ENCODE data around the gene GRHL3.

GRHL3 gene

DNA sequence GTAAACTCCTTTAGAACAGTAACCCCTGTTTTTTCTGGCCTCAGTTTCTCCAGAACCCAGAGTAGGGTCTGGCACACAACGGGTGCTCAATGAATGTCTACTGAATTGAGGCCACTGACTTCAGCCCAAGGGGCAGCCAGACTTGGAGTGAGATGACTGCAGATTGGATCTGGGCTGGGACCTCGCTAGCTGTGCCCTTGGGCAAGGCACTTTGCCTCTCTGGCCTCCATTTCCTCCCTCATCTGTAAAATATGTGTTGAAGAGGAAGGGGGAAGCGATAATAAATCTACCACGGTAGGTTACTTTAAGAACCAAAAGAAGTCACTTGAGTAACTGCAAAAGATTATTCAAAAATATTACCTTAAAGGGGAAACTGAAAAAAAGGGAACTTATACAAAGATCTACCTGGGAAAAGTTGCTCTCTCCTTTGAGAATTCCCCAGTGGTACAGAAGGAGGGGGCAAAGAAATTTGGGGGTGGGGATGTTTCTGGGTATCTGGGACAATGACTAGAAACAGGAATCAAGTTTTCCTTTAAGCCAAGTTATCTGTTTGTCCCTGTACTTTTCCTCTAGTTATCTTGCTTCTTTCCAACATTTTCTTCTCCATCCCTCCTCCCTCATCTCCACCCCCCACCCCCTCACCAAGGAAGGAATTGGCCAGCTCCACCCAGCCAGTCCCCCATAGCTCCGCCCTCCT, 394 bp upstream of the GRHL3 start:
- no peak for DNase-seq

DNA sequence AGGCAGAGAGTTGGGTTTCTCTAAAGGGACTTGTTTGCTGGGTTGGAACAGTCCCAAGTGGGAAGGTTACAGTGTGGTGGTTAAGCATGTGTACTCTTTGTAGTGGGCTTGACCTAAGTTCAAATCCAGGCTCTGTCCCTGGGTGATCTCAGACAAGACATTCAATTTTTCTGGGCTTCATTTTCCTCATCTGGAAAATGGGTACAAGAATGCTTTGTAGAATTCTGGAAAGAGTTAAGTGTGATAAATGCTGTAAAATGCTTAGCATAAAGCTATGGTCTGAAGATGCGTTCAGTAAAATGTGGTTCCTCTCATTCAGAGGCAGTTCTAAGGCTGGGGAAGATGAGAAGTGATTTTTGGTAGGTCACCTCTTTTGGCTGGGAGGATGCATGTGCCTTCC, 805 bp downstream of the GRHL3 start:
- DNase-seq = no peak

DNA sequence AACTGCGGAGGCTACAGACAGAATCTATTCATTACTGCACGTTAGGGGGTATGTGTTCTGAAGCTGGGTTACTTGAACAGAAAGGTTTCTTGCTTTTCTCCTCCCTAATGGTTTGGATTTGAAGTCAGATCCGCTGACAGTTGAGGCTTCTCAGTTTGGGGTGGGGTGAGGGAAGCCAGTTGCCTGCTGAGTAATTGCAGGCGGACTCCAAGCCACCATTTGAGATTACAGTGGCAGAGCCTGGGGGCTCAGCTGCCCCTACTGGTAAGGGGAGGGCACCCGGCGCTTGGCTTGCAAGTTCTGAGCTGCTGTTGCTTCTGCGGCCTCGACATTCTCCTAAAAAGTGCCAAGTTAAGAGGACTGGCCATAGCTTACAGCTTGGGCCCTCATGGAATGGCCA, 2.0 kb downstream of the GRHL3 start:
- no peak for DNase-seq

DNA sequence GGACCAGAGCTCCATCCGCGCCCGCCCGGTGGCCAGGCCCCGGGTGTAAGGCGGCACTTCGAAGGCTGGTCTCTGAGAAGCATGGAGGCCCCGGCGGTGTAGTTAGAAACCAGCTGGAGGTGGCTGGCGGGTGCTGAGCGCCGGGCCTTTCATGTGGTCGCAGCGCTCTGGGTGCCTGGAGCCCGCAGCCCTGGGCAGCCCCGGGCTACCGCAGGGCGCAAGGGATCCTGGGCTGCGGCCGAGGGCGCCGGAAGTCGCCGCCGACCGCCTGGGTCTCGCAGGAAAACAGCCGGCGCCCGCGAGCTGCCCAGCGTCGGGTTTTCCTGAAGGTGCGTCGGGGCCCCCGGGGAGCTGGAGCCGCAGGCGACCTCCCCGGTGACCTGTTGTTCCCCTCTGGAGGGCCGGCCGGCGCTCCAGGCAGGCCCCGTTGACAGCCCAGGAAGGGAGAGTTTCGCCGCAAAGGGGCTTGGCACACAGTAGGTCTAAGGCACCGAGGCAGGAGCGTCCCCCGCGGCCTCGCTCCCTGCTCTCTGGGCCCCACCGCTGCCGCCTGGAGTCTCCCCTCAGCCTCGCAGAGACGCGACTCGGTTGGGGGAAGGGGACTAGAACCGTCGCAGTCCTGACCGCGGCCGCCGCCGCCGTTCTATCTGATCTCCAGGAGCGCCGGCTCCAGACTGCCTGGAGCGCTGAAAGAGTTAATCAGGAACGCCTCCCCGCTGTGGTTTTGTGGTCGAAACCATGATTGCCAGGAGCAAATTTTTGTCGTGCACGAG, 2.7 kb downstream of the GRHL3 start:
- DNase-seq = no peak

DNA sequence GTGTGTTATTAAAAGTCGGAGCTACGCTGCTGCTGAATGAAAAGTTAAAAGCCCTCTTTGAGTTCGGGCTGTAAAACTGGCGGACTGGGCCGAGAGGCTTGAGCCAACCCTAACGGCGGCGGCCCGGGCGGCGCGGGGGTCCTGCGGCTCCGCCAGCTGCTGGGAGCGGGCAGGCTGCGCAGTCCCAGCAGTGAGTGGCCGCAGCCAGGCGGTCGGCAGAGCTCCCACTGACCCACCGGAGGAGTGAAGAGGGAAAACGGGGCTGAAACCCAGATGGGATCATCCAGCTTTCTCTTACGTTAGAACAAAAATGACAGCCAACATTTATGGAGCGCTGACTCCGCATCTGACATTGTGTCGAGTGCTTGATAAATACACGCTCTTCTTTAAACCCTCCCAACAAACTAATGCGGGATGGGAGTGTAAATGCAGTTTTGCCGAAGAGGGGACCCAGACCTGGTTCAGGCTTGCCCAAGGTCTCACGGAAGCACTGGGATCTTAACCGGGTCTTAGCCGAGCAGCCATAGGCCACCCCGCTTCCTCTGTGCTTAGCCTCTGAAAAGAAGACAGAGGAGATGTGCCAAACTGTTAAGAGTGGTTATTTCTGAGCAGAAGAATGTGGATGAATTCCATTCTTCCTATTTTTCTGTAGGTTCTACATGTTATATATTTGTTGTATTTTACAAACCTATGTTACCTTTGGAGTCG, 3.5 kb downstream of the GRHL3 start:
- no peak for DNase-seq

DNA sequence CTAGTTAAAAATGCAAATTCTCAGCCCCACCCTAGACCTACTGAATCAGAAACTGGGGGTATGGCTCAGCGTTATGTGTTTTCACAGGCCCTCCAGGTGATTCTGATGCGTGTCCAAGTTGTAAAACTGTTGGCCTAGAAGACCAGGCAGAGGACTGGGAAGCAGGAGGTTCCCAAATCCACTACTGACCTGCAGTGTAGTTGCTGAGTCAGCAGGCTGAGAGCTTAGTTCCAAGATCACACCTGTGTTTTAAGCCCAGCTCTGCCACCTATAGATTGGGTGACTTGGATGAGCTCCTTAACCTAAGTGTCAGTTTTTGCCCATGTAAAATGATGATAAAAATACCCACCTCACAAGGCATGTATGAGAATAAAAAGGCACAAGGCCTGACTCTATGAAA, 4.1 kb downstream of the GRHL3 start:
- DNase-seq = no peak

DNA sequence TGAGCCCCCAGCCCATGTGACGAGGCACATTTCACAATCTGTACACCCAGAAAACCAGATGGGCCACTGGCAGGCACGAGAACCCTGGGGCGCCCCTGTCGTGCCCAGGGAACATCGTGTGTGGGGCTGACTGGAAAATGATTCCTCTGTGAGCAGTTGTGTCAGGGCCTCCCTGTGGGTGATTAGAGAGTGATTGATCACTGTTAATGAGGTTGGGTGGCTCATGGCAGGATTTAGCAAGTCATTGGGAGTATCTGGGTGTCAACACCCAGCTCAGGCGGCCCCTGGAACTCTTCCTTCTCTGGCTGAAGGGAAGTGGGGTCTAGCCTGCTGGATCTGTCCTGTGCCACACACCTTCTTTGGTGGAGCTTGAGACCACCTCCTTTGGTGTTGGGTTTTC, 5.7 kb downstream of the GRHL3 start:
- no peak for DNase-seq

DNA sequence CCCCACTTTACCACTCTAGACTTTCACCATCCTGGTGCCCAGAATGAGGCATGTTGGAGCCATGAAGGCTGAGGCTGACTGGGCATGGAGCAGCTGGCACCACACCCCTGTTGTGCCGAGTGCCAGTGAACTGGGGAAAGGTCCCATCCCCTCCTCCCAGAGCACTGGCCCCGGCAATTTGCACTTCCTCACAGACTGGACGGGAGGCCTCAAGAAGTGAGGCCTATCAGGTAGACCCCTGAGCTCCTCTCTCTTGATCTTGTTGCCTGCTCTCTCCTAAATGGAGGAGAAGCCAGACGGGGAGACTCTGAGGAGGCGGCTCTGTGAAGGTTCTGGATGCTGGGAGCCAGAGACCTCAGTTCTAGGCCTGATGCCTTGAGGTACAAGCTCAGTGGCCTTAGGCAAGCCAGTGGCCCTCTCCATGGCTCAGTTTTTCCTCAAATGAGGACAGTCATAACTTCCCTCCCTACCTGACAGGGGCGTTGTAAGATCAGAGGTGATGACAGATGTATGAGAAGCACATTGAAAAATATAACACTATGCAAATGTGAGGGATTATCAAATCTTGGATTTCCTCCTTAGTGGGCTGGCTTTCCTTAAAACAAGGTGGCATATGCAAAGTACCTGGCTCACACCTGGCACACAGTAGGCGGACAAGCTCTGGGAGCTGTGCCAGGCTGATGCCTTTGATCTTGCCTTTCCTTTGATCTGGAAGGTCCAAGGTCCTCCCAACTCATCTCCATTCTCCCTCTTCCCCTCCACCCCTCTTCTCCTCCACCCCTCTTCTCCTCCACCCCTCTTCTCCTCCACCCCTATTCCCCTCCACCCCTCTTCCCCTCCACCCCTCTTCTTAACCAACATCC, 6.7 kb downstream of the GRHL3 start:
- DNase-seq = no peak

DNA sequence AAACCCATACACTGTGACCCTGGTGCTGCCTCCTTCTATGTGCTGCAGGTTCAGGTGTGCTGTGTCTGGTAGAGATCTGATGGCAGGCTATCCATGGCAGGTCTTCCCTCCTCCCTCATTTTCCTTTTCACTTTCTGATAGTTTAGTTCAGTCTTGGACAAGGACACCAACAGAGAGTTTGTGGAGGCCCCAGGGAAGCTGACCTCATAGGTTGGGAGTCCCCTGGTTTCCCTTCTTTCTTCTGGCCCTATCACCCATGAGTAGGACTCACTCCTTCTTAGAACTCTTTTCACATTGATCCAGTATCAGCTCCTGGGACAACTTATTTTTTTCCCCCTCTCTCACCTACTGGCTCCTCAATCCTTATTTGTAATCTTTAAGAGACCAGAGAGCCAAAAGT, 8.3 kb downstream of the GRHL3 start:
- no peak for DNase-seq

DNA sequence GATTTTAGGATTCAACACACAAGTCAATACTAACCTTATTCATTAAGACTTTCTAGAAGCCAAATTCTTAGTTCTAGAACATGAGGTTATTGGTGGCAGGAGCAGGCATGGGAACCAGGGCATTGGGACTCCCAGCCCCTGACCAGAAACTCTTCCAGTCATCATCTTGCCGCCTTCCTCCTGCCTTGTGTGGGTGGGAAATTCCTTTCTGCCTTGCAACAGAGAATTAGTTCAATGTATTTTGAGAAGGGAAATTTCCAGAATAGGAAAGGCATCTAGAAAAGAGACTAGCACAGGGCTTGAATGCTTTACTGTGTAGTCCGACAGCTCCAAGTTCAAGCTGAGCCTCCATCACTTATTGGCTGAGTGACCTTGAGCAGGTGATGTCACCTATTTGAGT, 8.7 kb downstream of the GRHL3 start:
- DNase-seq = no peak

DNA sequence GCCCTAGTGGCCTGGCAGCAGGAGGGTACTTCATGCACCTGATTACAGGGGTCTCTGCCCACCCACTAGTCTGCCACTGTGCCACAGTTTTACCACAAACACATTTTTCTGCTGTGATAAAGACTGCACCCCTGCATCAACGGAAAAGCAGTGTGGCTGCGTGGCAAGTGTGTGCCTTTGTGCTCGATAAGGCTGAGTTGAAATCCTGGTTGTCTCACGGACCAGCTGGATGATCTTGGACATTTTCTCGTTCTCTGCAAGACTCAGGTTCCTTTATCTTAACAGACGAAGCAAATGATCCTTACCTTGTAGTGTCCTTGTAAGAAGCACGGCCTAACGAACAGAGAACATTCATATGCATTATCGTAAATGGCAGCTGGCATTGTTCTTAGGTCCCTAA, 10.2 kb downstream of the GRHL3 start:
- DNase-seq = no peak

DNA sequence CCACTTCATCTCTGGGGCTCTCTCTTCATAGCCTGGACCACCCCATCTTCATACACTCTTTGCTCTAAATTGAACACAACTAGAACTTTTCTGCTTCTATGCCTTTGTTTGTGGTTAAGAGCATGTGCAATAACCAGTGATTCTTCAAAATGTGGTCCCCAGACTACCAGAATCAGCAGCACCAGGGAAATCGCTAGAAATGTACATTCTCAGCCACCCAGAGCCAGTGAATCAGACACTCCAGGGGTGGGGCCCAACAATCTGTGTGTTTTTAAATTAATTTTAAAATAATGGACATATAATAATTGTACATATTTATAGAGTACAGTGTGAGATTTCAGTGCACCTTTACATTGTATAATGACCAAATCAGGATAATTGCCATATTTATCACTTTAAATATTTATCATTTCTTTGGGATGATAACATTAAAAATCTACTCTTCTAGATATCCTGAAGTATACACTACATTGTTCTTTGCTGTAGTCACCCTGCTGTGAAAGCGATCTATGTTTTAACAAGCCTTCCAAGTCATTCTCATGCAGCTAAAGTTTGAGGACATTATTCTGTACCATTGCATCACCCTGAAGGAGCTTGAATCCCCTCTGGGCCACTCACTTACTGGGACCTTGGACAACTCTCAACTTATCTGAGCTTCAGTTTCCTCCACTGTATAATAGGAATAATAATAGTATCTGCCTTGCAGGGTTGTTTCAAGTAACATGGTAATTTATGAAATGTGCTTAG, 10.8 kb downstream of the GRHL3 start:
- DNase-seq = no peak

DNA sequence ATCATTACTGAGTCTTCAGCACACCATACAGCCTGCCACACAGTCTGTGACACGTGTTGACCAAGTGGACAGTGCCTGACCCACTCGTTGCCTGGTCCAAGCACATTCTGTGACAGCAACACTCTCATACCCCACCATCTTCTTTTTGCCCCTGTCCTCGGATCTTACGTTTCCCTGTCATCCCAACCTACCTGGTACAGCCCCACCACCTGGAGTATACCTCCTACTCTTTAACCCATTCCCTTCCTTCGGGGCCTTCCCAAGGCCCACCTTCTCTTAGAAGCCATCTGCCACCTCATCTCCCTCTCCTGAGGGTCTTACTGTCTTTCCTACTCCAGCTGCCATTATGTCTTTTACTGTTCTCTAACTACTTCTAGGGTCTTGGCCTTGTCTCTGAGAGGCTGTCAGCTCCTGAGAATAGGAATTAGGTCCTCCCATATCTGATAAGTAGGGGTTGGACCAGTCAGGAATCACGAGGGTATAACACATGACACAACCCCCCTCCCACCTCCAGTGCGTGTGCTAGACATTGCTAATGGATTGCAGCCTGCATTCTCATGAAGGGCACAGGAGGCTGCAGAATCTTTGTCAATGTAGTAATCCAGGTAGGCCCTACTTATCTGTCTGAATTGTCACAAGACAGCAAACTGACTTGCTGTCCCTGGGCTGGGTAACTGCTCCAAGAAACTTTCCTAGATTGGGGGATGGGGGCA, 13.0 kb downstream of the GRHL3 start:
- no peak for DNase-seq

DNA sequence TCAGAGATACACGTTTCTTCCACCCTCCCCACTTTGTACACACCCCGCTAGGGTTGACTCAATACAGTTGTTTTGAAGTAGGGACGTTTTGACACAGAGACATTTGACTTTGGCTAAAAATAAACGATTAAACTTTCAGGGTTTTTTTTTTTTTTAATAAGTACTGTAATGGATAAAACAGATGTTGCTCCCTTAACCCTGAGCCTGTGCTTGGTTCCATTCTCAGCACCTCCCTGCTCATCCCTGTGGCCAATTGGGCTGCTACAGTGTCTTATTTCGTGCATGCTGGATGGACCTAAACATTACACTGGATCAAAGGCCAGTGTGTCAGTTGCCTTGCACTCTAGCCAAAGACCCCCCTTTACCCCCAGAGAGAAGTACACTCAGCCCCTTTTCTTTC, 16.9 kb downstream of the GRHL3 start:
- DNase-seq = no peak

DNA sequence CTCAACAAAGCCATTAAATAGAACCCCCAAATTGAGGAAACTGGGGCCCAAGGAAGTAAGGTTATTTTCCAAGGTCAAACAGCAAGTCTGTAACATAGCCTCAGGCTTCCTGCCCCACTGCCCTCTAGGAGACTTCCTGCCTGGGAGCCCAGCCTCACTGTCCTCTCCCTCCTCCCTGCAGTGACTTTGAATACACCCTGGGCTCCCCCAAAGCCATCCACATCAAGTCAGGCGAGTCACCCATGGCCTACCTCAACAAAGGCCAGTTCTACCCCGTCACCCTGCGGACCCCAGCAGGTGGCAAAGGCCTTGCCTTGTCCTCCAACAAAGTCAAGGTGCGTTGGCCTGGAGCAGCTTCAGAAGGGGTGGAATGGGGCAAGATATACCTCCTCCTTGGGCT, 18.3 kb downstream of the GRHL3 start:
- DNase-seq = no peak

DNA sequence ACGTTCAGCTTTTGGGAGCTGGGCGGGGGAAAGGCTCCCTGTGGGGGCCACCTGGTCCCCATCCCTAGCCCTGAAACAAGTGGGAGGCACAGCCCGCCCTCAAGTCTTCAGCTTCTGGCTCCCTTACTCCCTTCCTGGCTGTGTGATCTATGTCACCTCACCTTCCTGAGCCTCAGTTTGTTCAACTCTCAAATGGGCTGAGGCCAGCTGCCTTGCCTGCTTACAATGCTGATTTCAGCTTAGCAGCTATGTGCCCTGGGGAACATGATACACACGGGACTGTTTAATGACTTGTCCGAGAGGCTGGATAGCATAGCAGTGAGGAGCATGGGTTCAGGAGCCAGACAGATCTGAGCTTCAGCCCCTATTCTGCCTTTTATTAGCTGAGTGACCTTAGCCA, 19.3 kb downstream of the GRHL3 start:
- DNase-seq = no peak

DNA sequence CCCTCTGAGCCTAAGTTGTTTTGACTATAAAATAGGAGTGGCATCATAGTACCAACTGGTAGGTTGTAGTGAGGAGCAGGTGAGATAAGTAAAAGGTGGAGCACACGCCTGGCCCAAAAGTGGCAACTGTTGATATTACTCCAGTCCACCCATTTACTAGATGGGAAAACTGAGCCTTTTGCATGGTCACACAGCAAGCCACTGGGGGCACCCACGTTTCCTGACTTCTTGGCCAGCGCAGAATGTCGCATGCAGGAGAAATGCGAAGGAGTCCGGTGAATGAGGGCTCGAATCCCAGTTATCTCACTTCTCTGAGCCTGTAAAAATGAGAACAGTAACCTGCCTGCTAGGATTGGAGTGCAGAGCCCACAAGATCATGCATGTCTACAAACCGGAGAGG, 20.8 kb downstream of the GRHL3 start:
- DNase-seq = no peak

DNA sequence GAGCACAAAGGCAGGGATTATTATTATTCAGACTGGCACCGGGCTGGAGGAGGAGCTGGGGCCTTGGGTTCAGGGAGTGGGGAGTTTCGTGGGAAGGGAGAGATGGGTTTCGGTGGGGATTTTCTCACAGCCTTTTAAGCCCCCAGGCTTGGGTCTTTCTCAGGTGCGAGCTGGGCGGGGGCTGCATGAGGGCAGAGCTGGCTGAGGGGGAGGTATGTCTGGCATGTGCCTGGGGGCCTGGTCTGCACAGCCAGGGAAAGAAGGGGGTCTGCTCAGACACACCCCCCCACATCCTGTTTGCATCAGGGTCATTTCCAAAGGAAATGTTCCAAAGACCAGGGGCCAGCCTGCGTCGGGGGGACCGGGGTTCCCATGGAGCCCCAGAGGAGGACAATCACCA, 21.6 kb downstream of the GRHL3 start:
- no peak for DNase-seq

DNA sequence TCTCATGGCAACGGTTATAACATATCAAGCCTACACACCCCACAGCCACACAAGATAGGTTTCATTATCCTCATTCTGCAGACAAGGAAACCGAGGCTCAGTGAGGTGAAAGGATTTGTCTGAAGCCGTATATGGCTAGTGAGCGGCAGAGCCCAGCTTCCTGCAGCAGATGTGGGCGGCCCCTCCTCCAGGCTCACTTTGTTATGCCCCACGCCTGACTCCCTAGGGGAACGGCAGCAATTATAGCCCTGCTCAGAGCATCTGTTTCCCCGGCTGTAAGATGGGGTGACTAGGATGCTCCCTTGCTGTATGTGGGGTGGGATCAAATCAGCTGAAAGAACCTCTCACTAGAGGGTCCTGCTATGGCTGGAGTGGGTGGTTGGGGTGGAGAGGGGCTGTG, 22.1 kb downstream of the GRHL3 start:
- DNase-seq = no peak

DNA sequence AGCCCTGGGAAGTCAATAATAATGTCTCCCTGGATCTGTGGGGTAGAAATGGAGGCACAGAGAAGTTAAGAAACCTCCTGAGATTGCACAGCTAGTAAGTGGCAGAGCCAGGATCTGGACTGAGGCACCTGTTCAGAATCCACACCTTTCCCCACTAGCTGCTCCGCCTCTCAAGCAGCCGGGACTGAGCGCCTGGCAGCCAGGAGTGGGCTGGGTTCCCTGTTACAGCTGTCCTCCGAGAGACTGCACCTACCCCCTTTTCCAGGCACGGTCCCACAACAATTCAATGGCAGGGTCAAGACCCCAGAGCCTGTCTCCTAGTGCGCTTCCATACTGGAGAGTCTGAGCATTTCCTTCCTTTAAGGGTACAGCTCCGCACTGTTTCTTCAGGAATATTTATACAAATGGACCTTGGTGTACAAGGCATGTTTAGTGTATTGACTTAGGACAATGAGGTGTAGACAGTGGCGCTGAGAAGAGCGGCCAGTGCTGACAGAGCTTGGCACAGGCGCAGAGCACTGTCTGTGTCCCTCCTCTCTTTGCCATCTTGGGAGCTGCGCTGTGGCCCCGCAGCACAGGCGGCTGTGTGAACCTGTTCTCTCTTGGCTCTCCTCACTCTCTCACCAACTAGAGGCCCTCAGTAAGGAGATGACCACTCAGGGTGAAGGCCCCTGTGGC, 24.4 kb downstream of the GRHL3 start:
- no peak for DNase-seq

DNA sequence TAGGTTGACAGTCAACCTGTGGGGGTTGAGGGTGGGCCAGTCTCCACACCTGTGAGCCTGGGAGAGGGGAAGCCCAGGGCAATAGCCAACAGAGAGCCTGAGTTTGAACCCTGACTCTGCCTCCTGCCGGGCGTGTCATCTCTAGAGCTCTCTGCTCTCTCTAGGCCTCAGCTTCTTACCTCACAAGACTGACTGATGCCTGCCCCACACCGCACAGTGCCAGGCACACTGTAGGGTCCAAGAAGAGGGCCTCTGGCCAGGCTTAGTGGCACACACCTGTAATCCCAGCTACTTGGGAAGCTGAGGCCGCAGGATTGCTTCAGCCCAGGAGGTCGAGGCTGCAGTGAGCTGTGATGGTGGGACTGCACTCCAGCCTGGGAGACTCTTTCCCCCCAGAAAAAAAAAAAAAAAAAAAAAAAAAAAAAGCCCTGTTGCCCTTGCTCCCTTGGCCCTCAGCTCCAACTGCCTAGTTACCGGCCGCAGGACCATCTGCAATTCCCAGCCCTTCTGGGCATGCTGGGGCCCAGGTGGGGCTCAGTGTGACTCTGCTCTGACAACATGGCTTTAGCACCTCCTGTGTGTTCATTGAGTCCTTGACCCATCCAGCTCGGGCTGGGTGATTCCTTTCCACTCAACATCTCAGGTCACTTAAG, 25.1 kb downstream of the GRHL3 start:
- DNase-seq = no peak

Data from NCI-H2029 treated with DMSO at 0.1 percent for 48 hours (cell line).